NCI-H1436 treated with DMSO at 0.1 percent for 48 hours (cell line): ENCODE measurements around the gene SNAP47.
A peak's percentile ranks its signal among the peaks of the same experiment; 100 is the strongest.

Experiments
- DNase-seq: peaks from one replicate; lab custom pipeline; 2025; lab: John Stamatoyannopoulos, UW

SNAP47 gene

DNA sequence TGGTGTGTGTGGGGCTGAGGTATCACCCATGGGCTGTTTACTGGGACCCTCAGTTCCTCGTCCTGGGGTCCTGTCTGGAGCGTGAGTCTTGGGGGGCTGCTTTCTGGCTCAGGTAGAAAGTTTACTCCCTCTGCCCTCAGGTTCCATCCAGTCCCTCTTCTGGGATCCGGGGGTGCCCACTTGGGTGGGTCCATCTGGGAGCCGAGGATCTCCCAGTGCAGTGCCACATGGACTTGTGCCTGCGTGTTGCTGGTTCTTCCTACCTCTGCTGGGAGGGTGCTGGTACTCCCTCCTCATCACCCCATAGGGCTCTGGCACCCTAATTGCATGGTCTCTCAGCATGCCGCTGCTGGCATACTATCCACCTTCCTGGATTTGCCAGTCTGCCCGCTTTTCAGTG, 14.0 kb downstream of the SNAP47 start:
- no peak for DNase-seq

DNA sequence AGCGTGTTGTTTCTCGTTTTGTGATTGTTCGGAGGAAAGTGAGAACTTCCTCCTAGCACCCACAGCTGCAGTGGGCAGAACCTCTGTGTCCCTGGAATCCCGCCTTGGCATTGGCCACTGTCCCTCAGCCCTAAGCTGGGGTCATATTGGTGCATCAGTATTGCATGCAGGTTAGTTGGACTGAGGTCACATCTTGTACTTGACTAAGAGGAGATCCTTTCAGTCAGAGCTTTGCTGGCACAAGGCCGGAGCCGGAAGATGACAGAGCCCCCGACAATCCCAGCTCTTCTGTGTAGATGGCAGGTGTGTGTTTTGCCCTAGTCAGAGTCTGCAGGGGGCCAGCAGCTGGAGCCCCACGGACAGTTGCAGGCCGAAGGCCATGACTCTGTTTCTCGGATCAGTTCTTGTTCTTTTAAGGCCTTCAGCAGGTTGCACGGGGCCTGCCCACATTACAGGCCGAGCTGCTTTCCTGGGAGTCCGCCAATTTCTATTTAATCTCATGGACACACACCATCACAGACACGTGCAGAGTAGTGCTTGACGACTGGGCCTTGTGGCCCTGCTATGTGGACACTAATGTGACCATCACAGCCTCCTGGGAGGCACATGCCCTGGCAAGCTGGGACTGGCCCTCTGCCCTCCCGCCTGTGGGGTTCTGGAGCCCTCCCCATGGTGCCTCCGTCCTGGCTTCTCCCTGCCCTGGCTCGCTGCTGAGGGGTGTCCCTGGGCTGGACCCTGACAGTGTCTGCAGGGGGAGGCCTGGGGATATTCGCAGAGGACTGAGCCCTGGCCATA, 14.9 kb downstream of the SNAP47 start:
- no peak for DNase-seq

DNA sequence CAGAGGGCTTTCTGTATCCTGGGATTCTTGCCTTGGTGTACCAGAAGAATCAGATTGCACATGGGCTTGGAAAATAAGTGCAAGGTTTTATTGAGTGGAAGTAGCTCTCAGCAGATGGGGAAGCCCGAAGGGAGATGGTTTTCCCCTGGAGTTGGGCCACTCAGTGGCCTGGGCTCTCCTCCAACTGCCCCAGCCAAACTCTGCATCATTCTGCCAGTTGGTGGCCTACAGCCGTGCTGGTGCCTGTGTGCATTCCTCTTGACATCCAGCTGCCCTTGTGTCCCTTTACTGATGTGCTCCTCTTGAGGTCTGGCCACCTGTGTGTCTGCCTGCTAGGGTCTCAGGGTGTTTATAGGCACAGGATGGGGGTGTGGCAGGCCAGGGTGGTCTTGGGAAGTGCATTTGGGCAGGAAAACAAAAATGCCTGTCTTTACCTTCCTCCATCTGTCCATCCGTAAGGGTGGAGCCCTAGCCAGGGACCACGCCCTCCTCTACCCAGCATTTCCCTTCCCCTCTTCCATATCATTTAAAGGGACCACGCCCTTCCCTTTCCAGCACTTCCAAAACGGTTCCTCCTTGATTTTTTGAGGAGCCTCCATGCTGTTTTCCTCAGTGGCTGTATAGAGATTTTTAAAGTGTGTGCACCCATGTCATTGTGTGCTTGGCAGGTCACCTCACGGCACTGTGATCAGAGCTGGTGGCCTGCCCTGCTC, 18.9 kb downstream of the SNAP47 start:
- no peak for DNase-seq

DNA sequence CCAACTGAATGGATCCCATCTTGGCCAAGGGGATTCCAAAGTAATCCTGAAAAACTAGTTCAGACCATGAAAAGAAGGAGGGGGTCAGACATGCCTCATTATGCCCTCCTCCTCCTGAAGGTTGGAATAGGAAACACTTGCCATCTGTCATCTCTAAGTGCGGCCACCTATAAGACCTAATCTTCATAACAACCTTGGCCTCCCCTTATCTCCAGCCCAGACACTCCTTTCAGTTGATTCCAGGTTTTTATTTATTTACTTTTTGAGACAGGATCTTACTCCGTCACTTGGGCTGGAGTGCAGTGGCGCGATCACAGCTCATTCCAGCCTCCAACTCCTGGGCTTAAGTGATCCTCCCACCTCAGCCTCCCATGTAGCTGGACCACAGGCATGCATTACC, 19.7 kb downstream of the SNAP47 start:
- no peak for DNase-seq

DNA sequence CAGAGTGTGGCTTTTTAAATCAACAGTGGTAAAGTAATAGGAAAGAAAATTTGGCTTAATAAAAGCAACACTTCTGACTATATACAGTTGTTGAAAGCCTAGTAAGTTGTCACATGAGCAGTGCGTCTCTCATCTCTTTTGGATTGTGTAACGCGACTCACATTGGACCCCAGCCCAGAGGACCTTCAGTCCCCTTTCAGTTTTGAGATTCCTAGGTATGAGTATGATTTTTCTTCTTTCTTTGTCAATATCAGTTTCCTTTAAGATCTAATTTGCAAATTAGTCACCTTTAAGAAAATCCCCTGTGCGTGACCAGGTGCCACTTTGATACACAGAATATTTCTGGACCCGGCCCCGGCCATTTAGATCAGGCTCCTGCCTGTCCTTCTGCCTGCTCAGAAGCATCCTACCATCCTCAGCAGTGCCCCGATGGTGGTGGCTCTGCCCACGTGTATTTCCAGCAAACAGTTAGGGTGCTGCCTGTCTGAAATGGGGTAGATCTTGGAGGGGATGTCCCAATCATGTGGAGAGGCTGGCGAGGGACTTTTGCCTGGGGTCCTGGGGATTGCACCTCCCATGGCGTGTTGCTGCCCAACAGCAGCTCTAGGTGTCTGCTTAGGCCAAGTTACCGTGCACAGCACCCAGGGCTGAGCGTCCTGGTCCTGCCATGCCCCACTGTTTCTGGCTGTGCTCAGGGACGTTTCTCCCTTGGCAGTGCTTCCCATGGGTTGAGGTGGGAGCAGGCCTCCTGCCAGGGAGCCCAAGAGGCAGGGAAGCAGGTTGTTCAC, 21.1 kb downstream of the SNAP47 start:
- DNase-seq = no peak

DNA sequence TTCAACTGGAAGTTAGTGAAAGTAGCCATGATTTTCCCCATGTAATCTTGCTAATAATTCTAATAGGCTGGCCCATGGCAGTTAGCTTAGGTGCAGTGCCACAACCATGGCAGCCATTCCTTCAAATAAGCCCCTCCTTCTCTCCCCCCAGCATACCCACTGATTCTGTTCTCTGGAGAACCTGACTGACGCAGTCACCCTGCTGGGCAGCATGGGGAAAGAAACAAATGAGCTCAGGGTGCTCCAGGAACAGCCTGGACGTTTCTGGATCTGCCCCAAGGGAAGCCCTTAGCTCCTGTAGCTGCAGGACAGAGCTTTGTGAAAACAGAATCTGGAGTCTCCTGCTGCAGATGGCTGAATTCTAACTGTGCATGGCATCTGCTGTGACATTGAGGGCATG, 22.5 kb downstream of the SNAP47 start:
- DNase-seq = no peak

DNA sequence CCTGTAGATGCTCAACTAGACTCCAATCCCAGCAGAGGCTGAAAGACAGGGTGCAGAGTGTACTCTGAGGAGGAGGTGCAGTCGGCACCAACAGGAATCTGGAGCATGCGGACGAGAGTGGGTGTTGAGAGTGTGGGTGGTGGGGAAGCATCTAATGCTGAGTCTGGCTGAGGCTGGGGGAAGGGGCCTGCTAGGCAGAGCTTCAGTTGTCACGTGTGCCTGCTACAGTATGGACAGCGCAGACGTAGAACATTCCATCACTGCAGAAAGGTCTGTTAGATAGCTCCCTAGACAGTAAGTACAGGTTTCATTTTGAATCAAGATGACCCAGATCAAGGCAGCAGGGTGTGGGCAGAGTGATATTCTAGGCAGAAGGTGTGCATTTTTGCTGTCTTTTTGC, 23.1 kb downstream of the SNAP47 start:
- no peak for DNase-seq

DNA sequence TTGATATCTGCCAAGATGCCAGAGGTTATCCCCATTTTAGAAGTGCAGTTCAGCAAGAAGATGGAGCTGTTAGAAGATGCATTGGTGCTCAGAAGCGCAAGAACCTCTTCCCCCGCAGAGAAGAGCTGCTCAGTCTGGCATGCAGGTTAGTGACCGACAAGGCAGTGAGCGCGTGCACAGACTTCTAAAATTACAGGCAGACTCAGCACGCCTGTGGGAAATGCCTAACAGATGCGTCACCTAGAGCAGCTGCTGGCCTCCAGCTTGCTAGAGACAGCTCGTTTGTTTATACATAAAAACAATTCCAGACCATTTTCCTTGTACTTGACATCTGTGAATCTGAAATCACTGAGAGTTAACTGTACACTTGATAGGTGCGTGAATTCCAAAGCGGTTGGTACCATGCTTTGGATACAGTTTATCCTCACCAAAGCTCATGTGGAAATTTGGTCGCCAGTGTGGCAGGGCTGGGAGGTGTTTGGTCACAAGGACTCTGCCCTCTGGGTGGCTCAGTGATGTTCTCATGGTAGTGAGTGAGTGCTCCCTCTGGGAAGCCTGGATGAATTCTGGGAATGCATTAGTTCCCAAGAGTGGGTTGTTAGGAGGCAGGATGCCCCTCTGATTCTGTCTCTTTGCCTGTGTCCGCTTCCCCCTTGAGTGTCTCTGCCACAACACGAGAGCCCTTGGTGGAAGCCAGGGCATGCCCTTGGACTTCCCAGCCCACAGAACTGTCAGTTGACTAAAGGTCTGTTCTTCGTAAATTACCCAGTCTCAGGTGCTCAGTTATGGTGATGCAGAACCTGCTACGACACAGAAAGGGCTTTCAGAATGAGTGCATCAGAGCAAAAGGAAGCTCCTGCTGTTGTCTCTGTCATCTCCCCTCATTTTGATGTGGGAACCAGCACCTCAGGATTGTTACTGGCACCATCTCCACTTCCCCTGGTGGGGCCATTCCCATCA, 24.4 kb downstream of the SNAP47 start:
- DNase-seq = no peak

DNA sequence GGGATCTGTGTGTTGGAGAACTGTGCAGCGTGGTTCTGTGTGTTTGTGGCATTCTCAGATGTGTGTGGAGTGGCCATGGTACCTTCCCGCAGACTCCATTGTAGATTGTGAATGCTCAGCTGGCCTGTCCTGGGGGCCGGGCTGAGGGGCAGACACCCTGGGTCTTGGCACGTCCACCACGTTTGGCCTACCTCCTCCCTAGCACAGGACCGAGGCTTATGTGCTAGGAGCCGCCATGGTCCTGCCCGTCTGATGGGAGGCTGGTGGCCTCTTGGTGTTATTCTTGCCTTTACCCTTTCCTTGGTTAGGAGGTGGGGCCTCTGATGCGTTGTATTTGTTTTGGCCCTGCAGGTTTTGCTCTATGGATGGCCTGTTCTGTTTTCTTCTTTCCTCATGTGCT, 25.1 kb downstream of the SNAP47 start:
- DNase-seq = no peak

DNA sequence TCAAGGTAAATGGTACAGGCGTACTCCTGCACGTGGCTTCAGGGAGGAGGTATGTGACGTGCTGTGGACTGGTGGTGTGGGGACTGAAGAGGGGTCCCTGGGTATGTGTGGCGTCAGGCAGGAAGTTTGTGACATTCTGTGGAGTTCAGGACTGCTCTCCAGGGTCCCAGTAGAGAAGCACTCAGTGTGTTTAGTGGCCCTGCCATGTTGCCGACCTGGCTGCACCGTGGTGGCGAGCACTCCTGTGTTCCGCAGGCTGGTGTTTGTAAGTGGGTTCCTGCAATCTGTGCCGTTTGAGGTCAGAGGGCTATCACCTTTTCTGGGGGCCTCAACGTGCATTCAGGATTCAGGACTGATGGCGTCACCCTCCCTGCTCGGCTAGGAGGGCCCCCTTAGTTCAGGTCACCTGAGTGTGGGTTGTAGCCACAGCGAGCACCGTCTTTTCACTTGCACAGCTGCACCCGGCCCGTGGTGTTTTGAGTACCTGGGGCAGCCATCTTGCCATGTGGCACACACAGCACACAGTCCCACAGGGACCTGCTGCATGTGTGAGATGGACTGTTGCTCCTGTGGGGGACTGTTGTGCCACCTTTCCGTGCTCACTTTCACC, 26.5 kb downstream of the SNAP47 start:
- no peak for DNase-seq

DNA sequence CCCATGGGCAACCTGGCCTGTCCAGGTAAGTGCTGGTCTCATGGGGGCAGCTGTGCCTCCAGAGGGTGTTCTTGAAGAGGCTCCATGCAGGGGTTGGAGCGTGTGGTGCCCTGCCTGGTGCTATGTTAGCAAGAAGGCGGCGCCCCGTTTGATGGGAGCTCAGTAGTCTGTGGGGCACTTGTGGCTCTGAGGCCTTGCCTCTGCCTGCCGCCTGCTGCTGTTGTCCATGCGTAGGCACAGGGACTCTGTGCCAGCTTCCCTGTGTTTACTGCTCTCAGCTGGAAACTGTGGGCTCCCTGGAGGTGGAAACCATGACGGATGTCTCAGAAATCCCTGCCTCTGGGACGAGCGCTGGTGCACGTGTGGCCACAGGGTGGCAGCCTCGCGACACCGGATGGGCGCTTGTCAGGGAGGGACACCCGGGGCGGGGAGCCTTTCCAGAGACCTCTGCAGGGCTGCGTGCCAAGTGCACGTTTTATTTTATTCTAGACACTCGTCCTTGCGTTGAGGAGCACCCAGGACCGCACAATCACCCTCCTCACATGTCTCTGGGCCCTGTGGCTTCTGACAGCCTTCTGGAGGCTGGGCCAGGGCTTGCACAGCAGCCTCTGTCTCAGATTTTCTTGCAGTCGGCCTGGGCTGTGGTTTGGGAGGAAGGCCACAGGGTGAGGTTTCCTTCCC, 27.1 kb downstream of the SNAP47 start:
- DNase-seq = peak; percentile 44

DNA sequence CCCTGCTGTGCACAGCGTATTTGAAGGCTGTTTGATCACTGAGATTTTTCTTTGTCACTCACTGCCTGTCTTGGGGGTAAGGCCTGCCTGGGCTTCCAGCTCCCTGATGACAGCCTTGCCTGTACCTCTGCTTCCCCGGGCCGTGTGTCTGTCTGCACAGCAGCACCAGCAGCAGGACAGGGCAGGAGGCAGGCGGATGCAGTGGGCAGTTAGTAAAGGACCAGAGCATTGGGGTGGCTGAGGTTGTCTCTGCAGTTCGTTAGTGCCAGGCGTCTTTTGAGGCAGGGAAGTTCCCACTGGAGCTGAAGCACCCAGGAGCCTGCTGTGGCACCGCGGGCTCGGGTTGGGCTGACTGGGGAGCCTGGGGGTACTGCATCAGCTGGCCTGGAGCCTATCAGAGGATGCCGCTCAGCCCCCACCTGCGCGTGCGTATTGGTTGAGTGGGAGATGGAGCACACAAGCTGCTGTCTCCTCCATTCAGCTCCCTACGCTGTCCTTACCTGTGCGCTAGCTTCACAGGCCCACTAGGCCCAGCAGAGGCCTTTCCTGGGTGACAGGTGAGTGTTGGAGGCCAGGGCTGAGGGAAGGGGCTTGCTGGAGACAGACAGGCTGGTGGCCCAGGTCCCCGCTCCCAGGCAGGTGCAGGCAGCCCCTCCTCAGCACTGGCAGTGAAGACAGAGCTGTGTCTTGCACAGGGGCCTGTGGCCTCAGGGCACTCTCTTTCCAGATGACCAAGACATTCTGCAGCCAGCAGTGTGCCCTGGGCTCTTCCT, 28.2 kb downstream of the SNAP47 start:
- DNase-seq = no peak

DNA sequence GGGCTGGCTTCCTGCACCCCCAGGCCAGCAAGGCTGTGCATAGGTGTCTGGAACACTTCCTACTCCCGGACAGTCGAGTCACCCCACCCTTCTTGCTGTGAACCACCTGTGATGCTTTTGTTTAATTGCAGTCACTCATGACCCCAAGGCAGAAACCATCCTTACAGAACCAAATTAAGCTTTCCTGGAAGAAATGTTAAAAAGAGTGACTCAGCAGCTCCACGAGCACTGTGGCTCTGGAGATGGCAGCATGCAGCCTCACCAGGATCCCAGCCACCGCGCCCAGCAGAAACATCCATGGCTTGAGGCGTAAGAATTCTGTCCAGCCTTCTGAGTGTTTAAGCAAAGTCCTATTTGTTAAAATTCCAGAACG, 28.8 kb downstream of the SNAP47 start:
- DNase-seq = no peak

DNA sequence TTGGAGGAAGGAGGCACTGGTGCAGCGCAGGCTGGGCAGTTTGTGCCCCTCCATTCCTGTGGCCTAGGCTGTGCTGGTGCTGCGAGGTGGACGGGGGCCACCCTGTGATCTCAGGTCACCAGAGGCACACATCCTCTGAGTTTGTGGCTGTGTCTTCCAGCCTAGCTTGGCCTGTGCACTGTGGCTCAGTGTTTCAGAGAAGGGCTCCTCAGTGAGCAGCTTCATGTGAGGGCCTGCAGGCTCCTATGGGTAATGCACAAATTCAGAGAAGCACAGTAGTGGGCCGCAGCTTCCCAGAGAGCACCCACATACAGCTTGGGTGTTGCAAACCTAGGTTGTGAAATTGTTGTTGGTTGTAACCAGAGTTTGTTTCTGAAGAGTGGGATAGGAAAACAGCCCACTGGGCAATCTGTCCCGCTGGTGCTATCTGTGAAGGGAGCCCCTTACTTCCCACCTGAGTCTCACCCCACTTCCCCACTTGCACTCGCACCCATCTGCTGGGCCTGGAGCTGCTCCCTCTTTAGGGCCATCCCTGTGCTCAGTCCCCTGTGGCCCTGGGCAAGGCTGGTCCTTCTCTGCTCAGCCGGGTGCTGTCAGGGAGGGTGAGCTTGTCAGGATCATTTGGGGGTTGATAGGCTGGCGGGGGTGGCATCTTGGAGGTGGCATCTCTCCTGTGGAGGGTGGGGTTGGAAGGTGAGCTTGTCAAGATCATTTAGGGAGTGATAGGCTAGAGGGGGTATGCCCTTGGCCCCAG, 30.2 kb downstream of the SNAP47 start:
- DNase-seq = no peak

DNA sequence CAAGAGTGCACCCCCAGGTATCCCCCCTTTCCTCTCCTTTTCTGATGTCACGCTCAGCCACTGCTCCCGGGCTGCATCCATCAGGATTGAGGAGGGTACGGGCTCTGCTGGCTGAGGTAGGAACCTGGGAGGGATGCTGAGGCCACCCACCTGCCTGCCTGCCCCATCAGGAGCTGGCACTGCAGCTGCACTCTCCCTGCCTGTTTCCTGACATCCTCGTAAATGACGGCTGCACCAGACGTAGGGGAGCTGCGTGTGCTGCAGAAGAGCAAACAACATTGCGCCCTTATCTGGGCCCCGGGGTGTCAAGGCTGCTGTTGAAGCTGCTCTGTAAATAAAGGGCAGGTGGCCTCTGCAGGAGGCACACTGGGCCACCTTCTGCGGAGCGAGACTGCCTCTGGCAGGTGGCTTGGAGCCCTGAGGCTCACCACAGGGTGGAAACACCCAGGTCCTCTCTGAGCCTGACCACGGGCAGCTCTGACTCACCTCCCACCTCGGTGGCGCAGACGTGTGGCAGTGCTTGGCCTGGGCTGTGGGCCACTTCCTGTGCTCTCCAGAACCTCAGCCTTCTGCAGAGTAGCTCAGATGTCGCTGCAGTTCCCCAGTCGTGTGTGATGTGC, 30.9 kb downstream of the SNAP47 start:
- no peak for DNase-seq

DNA sequence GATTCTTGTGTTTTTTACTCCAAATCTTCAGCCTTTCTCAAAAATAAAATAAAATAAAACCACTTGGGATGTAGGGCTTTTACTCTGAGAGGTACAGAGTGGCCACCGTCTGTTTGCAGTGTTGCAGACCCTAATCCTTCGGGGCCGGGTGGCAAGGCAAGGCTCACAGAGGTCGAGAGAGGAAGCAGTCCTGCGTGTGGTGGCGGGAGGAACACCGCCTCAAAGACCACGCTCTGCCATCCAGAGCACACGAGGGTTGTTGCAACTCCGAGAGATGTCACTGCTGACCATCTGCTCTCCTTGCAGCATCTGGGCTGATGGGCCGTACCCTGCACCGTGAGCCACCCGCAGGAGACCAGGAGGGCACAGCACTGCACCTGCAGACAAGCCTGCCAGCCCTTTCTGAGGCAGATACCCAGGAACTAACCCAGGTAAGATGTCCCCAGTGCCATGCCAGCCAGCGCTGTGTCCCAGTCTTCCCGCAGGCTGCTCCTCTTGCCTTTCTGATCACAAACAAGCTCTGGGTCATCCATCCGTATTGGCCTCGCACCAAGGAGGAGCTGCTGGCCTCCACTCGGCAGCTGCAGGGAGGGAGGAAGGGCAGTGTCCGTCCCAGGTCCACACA, 31.5 kb downstream of the SNAP47 start:
- no peak for DNase-seq

DNA sequence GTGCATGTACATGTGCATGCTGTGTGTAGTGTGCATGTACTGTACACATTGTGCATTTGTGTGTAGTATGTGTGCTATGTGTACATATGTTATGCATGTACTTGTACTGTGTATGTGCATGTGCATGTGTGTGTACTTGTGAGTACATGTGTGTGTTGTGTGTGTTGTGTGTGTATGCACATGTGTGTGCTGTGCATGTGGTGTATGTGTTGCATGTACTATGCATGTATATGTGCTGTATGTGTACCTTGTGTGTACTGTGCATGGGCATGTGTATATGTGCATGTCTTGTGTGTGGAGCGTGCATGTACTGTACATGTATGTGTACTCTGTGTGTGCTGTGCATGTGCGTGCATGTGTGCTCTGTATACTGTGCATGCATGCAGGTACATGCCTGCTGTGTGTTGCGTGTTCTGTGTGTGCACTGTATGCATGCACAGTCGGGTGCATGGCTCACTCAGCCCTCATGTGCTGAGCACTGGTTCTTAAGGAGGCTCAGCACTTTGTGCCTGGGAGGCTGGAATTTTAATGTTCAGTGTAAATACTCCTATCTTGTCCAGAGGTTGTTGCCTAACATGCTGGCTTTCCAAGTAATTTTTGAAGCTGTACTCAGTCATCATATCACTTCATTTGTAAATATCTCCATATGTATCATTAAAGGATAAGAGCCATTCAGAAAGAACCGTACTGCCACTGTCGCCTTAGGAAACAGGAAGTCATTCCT, 32.3 kb downstream of the SNAP47 start:
- DNase-seq = no peak

DNA sequence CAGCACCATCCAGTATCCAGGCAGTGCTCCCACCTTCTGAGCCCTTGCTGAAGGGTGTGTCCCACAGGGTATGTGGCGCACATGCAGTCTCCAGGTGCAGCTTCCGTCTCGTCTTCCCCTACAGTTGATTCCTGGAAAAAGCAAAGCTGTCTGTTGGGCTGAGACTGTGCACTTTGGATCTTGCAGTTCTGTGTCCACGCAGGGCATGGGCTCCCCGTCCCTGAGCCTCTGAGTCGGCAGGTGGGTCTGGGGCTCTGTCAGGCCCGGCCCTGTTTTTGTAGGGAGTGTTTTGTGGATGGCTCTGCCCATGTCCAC, 32.8 kb downstream of the SNAP47 start:
- no peak for DNase-seq
